K562 (cell line): Measurements from ENCODE around the gene SV2C. TPM values are rescaled to one million over a fixed set of nuclear protein-coding genes. Genes with fewer than 3 reads are reported as not detected.

Experiments used
- ATAC-seq: fragments of 200-7000 bp; cut with Tn5 transposase; 3 replicates; pipeline ENCODE4 v1.9.1; 2020; ENCODE audit warnings: moderate library complexity
- BruUV-seq: library from RNA; stranded (reverse); fragments of 400-500 nt; replicated peaks from 2 replicates; lab custom pipeline; 2021; lab: Mats Ljungman, UMichigan
- CTCF ChIA-PET: fragments of 300-600 bp; formaldehyde crosslinking; extraction: SDS; loops from one replicate; lab custom pipeline; 2021; ENCODE audit warnings: low intra/inter-chr PET ratio; lab: Yijun Ruan, JAX
- POLR2A ChIA-PET: fragments of 300-600, 350-650 bp; sonication (Branson Sonifier 250); formaldehyde crosslinking; extraction: SDS; loops from one replicate; lab custom pipeline; 2021; ENCODE audit warnings: antibody characterized with exemption, inconsistent platforms; lab: Yijun Ruan, JAX
- DNase-seq, 4 experiments: peaks; one replicate each; pipeline versions ENCODE4 v3.0.0 to v3.0.0-alpha.2; 2011 to 2018; ENCODE audit warnings: low spot score in 3 of 4, mixed read lengths in 3 of 4; ENCODE audit errors: extremely low read depth in 1 of 4
- FAIRE-seq: peaks from 2 replicates; lab custom pipeline; 2011; peaks lifted over from hg19 to GRCh38; lab: Jason Lieb, UNC
- H2AFZ ChIP-seq: 2 replicates; pipeline ENCODE4 v1.6.0; 2011; ENCODE audit warnings: low read depth, low read length, control low read depth, inconsistent platforms
- H3K27ac ChIP-seq: fragments of 200-600 bp; 3 replicates; pipeline ENCODE4 v1.8.0; 2011; ENCODE audit warnings: low read depth, mild to moderate bottlenecking, control low read depth, inconsistent platforms, low read length, moderate library complexity, mixed read lengths; ENCODE audit errors: extremely low read depth
- H3K27me3 ChIP-seq, 2 experiments: fragments of 300-600 bp in 1 of 2; 2 replicates in 1 of 2; 3 replicates in 1 of 2; pipeline versions ENCODE4 v1.6.0 to v1.8.0; 2011; ENCODE audit warnings: inconsistent platforms in 2 of 2, low read length in 2 of 2, mild to moderate bottlenecking in 1 of 2, mixed read lengths in 1 of 2, moderate library complexity in 1 of 2; ENCODE audit not compliant: control insufficient read depth in 2 of 2, insufficient read depth in 2 of 2
- H3K36me3 ChIP-seq: fragments of 300-600 bp; 3 replicates; pipeline ENCODE4 v1.8.0; 2011; ENCODE audit warnings: mild to moderate bottlenecking, low read length, inconsistent platforms; ENCODE audit not compliant: control insufficient read depth, insufficient read depth
- H3K4me1 ChIP-seq, 2 experiments: fragments of 200-600 bp in 1 of 2; replicated peaks in 1 of 2; 2 replicates in 1 of 2; 3 replicates in 1 of 2; pipeline versions ENCODE4 v1.5.1 to v1.8.0; 2011; ENCODE audit warnings: inconsistent platforms in 2 of 2, low read length in 2 of 2, mild to moderate bottlenecking in 1 of 2, mixed read lengths in 1 of 2, moderate library complexity in 1 of 2; ENCODE audit not compliant: control insufficient read depth in 2 of 2, insufficient read depth in 2 of 2
- H3K4me2 ChIP-seq: 2 replicates; pipeline ENCODE4 v1.6.1; 2011; ENCODE audit warnings: low read length, control low read depth, inconsistent platforms, mixed read lengths; ENCODE audit not compliant: insufficient read depth
- H3K4me3 ChIP-seq: fragments of 200-600 bp; sonication (generic), shearing (Covaris generic); 2 replicates; pipeline ENCODE4 v1.5.1; 2016; ENCODE audit warnings: control low read depth, inconsistent platforms
- H3K79me2 ChIP-seq: fragments of 200-600 bp; 3 replicates; pipeline ENCODE4 v1.8.0; 2011; ENCODE audit warnings: low read length, inconsistent platforms; ENCODE audit not compliant: control insufficient read depth, insufficient read depth
- H3K9ac ChIP-seq, 2 experiments: 2 replicates each; pipeline versions ENCODE4 v1.6.0 to v1.6.1; 2011; ENCODE audit warnings: low read depth in 2 of 2, low read length in 2 of 2, control low read depth in 1 of 2, inconsistent platforms in 1 of 2, mild to moderate bottlenecking in 1 of 2, mixed read lengths in 1 of 2; ENCODE audit not compliant: insufficient read depth in 1 of 2
- H3K9me1 ChIP-seq: one replicate; pipeline ENCODE4 v1.6.0; 2011; ENCODE audit warnings: inconsistent platforms, mild to moderate bottlenecking, low read length, moderate library complexity; ENCODE audit not compliant: control insufficient read depth, insufficient read depth
- H3K9me3 ChIP-seq: replicated peaks from 2 replicates; pipeline ENCODE4 v1.5.1; 2011; ENCODE audit warnings: low read depth, low read length, inconsistent platforms; ENCODE audit not compliant: control insufficient read depth, insufficient read depth
- H4K20me1 ChIP-seq: replicated peaks from 2 replicates; pipeline ENCODE4 v1.6.1; 2011; ENCODE audit warnings: low read length, inconsistent platforms, mixed read lengths; ENCODE audit not compliant: control insufficient read depth, insufficient read depth
- BHLHE40 ChIP-seq: IDR thresholded peaks from 2 replicates; pipeline ENCODE4 v1.6.1; 2011; ENCODE audit warnings: low read length, improper control_type of control experiment
- EP300 ChIP-seq: IDR thresholded peaks from 2 replicates; pipeline ENCODE4 v1.6.1; 2012; ENCODE audit warnings: low read length, improper control_type of control experiment
- GATA2 ChIP-seq: sonication (generic); formaldehyde crosslinking; IDR thresholded peaks from 2 replicates; pipeline ENCODE4 v1.4.0; 2020; ENCODE audit warnings: mild to moderate bottlenecking, missing genetic modification reagents
- KDM2B ChIP-seq: fragments of 250-450 bp; sonication (Bioruptor Pico); IDR thresholded peaks from 2 replicates; pipeline ENCODE4 v1.8.0; 2021; ENCODE audit warnings: mild to moderate bottlenecking, moderate library complexity
- KLF6 ChIP-seq: fragments of 250-450 bp; sonication (Bioruptor Pico); IDR thresholded peaks from 2 replicates; pipeline ENCODE4 v1.4.0; 2020; ENCODE audit warnings: mild to moderate bottlenecking, moderate library complexity, borderline replicate concordance
- MIER1 ChIP-seq: fragments of 450-650 bp; IDR thresholded peaks from 2 replicates; pipeline ENCODE4 v1.6.1; 2016; ENCODE audit warnings: antibody characterized with exemption, mild to moderate bottlenecking, low read depth
- RFX5 ChIP-seq: IDR thresholded peaks from 2 replicates; pipeline ENCODE4 v1.6.1; 2011; ENCODE audit warnings: low read depth, mild to moderate bottlenecking, improper control_type of control experiment, low read length
- SIX5 ChIP-seq, 2 experiments: IDR thresholded peaks; 2 replicates each; pipeline ENCODE4 v1.6.1; 2011; ENCODE audit warnings: low read length in 2 of 2, borderline replicate concordance in 1 of 2, low read depth in 1 of 2, mild to moderate bottlenecking in 1 of 2, moderate library complexity in 1 of 2; ENCODE audit not compliant: insufficient read depth in 1 of 2
- SP2 ChIP-seq: IDR thresholded peaks from 2 replicates; pipeline ENCODE4 v1.6.1; 2011; ENCODE audit warnings: mild to moderate bottlenecking, low read depth, low read length, moderate library complexity; ENCODE audit not compliant: poor library complexity, severe bottlenecking; ENCODE audit errors: extremely low read depth
- TBL1XR1 ChIP-seq, 2 experiments: IDR thresholded peaks; 2 replicates each; pipeline ENCODE4 v1.6.1; 2012; ENCODE audit warnings: improper control_type of control experiment in 2 of 2, low read length in 2 of 2, mild to moderate bottlenecking in 1 of 2
- ZKSCAN3 ChIP-seq: fragments of 250-450 bp; sonication (Bioruptor Pico); IDR thresholded peaks from 2 replicates; pipeline ENCODE4 v1.4.0; 2020
- ZNF143 ChIP-seq: sonication (generic); formaldehyde crosslinking; IDR thresholded peaks from 2 replicates; pipeline ENCODE4 v1.9.0; 2022; ENCODE audit warnings: mild to moderate bottlenecking, missing genetic modification reagents
- ZNF717 ChIP-seq: fragments of 250-450 bp; sonication (Bioruptor Pico); IDR thresholded peaks from 2 replicates; pipeline ENCODE4 v1.5.0; 2021
- ZNF75A ChIP-seq: fragments of 450-650 bp; formaldehyde crosslinking; IDR thresholded peaks from 2 replicates; pipeline ENCODE4 v1.4.0; 2020; ENCODE audit warnings: mild to moderate bottlenecking
- ZNF780A ChIP-seq: fragments of 250-450 bp; sonication (Bioruptor Pico); IDR thresholded peaks from 2 replicates; pipeline ENCODE4 v1.5.0; 2021; ENCODE audit warnings: mild to moderate bottlenecking
- ZSCAN32 ChIP-seq: fragments of 450-650 bp; formaldehyde crosslinking; IDR thresholded peaks from 2 replicates; pipeline ENCODE4 v1.4.0; 2020; ENCODE audit warnings: mild to moderate bottlenecking, moderate library complexity
- WGBS: fragments of 100-300 bp; shearing (Covaris generic); methylation state at CpG from one replicate; pipeline ENCODE4 v1.1.6; 2016; ENCODE audit warnings: low coverage, mixed read lengths; ENCODE audit not compliant: insufficient coverage; ENCODE audit errors: missing lambda C conversion rate; 5-methylcytosine and 5-hydroxymethylcytosine counted together
- in situ Hi-C: fragments of 300-500 bp; cut with MboI; formaldehyde crosslinking; loops from 4 replicates; pipeline ENCODE4 v1.15.0; 2018; ENCODE audit warnings: inconsistent platforms, mixed read lengths
- intact Hi-C: fragments of 100-400 bp; cut with micrococcal nuclease; formaldehyde crosslinking; loops from 2 replicates; pipeline ENCODE4 v1.14.2; 2022
- polyA plus RNA-seq, 8 experiments: library from polyadenylated mRNA; depleted of rRNA in 4 of 8; stranded (reverse) in 5 of 8; unstranded in 3 of 8; fragments of >200 nt; fragmentation: Nextera tagmentation in 2 of 8; fragmentation: Illumina TruSeq in 1 of 8; extraction: Ambion mirVana in 2 of 8; extraction: Trizol in 1 of 8; gene quantifications; 2 replicates each; pipeline versions ENCODE4 v1.2.1 to v1.2.3, GENCODE V29; 2011 to 2014; ENCODE audit warnings: inconsistent platforms in 1 of 8, missing spikeins in 1 of 8
- total RNA-seq, 7 experiments: library from RNA; depleted of rRNA in 6 of 7; stranded (reverse); fragments of >200 nt in 6 of 7; fragmentation: Illumina TruSeq in 2 of 7; extraction: Trizol in 2 of 7; gene quantifications; 2 replicates each; pipeline versions ENCODE4 v1.2.1 to v1.2.3, GENCODE V29; 2011 to 2021; ENCODE audit warnings: low replicate concordance in 1 of 7
- TF ChIP-seq, protein P1 (sequence below): fragments of 250-450 bp; sonication (Bioruptor Pico); IDR thresholded peaks from 2 replicates; pipeline ENCODE4 v1.8.0; 2021; ENCODE audit warnings: moderate library complexity, mild to moderate bottlenecking, inconsistent platforms
- TF ChIP-seq, protein P2 (sequence below): fragments of 450-650 bp; IDR thresholded peaks from 2 replicates; pipeline ENCODE4 v1.6.1; 2018; ENCODE audit warnings: mild to moderate bottlenecking, low read depth; ENCODE audit not compliant: partially characterized antibody

SV2C gene
- total and polyA plus RNA-seq, 9 of the 15 experiments (the other 6 are each of a cell fraction or from before 2014, with no cell fraction given), result 0.05 TPM; not detected in 8

DNA sequence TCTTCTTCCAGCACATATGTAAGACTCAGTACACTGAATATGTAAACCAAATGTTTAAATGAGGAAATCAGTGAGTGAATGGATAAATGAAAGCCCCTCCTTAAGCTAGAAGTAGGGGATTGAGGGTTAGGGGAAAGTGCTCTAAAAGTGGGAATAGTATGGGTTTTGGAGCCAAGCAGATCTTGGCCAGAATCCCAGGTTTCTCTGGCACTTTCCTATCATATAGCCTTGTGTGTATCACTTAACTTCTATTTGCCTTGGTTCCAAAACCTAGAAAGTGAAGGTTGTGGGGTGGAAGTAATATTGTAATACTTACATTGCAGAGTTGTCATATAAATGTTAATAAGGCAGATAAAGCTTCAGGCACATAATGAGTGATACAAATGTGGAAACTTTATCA is 45.0 kb upstream of the SV2C start (continued):
- TF ChIP-seq SIX5 (IDR thresholded peaks at IDR 0.05; ENCODE audit: borderline replicate concordance in 1 of 2, insufficient read depth in 1 of 2, low read depth in 1 of 2, low read length in 2 of 2), result no peak
- TF ChIP-seq TBL1XR1 (IDR thresholded peaks at IDR 0.05; ENCODE audit: low read length in 2 of 2), result no peak
- TF ChIP-seq, all 486 proteins: peak for 0

DNA sequence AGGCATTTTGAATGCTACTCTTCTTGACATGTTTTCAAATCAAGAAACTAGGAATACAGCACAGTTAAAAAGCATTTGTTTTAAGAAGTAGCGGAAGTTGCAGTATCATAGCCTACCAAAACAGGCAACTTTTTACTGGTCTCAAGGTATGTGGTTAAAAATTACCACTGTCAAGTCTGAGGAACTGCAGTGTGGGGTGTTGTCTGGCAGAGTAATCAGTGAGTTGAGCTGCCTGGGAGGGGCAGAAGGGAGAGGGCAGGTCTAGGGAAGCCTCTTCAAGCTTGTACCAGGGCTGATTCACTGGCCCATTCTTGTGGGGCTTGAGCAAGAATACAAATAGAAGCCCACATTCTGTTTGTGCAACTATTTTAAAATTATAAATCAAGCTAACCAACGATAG is 42.4 kb upstream of the SV2C start:
- H3K27ac ChIP-seq, result no peak overlapping the region
- no peaks in the 10 kb centered on the region for H3K79me2 ChIP-seq
- no peak overlapping the region for H3K9ac ChIP-seq
- in situ Hi-C loops, result no loop called here
- H2AFZ ChIP-seq, result no peak overlapping the region
- no peak overlapping the region for H3K4me3 ChIP-seq
- TF ChIP-seq ZNF780A (CRISPR knock-in tag) (no peak), RFX5 (no peak), KDM2B (no peak), ZKSCAN3 (CRISPR knock-in tag) (no peak), GATA2 (no peak), EP300 (no peak), KLF6 (CRISPR knock-in tag) (no peak), BHLHE40 (no peak), ZNF75A (CRISPR knock-in tag) (no peak), ZNF143 (no peak), MIER1 (no peak), SP2 (no peak), ZSCAN32 (CRISPR knock-in tag) (no peak), ZNF717 (CRISPR knock-in tag) (no peak)
- TF ChIP-seq, protein P1, sequence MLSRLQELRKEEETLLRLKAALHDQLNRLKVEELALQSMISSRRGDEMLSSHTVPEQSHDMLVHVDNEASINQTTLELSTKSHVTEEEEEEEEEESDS (CRISPR knock-in tag), result no peak
- TF ChIP-seq, protein P2, sequence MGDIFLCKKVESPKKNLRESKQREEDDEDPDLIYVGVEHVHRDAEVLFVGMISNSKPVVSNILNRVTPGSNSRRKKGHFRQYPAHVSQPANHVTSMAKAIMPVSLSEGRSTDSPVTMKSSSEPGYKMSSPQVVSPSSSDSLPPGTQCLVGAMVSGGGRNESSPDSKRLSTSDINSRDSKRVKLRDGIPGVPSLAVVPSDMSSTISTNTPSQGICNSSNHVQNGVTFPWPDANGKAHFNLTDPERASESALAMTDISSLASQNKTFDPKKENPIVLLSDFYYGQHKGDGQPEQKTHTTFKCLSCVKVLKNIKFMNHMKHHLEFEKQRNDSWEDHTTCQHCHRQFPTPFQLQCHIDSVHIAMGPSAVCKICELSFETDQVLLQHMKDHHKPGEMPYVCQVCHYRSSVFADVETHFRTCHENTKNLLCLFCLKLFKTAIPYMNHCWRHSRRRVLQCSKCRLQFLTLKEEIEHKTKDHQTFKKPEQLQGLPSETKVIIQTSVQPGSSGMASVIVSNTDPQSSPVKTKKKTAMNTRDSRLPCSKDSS, result no peak
- TF ChIP-seq, all 486 proteins: peak for 0
- WGBS, result 0% methylated on average over 2 of the region's 2 CpGs
- Histone ChIP-seq H3K9me1 (no peaks in the 10 kb centered on the region), H3K4me1 (no peaks in the 10 kb centered on the region), H3K36me3 (no peaks in the 10 kb centered on the region), H3K27me3 (no peaks in the 10 kb centered on the region), H4K20me1 (no peaks in the 10 kb centered on the region), H3K9me3 (no peaks in the 10 kb centered on the region), H3K4me2 (no peak overlapping the region)
- DNase-seq (no peak), ATAC-seq (no peak), FAIRE-seq (no peak)
- POLR2A ChIA-PET, result no interaction called here
- no TSS peak for BruUV-seq
- CTCF ChIA-PET, result no interaction called here
- intact Hi-C loops, result no loop called here
